HCT116 (cell line): ENCODE measurements around the gene RAB27B. TPM values are rescaled to one million over a fixed set of nuclear protein-coding genes. Genes with fewer than 3 reads are reported as not detected.

Experiments used
- ATAC-seq: fragments of 200-7000 bp; cut with Tn5 transposase; 2 replicates; pipeline ENCODE4 v1.9.1; 2020; ENCODE audit warnings: mild to moderate bottlenecking, moderate library complexity
- BruUV-seq: library from RNA; stranded (reverse); fragments of 400-500 nt; replicated peaks from 2 replicates; lab custom pipeline; 2021; lab: Mats Ljungman, UMichigan
- CTCF ChIA-PET: fragments of 300-600 bp; sonication (Branson Sonifier 250); formaldehyde crosslinking; loops from one replicate; lab custom pipeline; 2021; ENCODE audit warnings: antibody characterized with exemption; lab: Charles Lee
- POLR2A ChIA-PET: fragments of 300-600, 350-600 bp; sonication (Branson Sonifier 250); formaldehyde crosslinking; loops from one replicate; lab custom pipeline; 2021; ENCODE audit warnings: antibody characterized with exemption; lab: Charles Lee
- RAD21 ChIA-PET, 2 experiments: fragments of 300-600 bp; sonication (Branson Sonifier 250); formaldehyde crosslinking; loops; one replicate each; lab custom pipeline; 2023; ENCODE audit warnings: low total read pairs in 2 of 2; ENCODE audit not compliant: uncharacterized antibody in 2 of 2, unreplicated experiment in 2 of 2, low non-redundant PET in 1 of 2; lab: Charles Lee
- DNase-seq: peaks from one replicate; pipeline ENCODE4 v3.0.0-alpha.2; 2010; ENCODE audit warnings: low read depth, low spot score
- H2AFZ ChIP-seq: fragments of 200-600 bp; shearing (Covaris generic), sonication (generic); 2 replicates; pipeline ENCODE4 v1.6.1; 2017; ENCODE audit warnings: low read depth, mixed run types, mixed read lengths, antibody characterized with exemption, low read length; ENCODE audit not compliant: poor library complexity, severe bottlenecking
- H3K27ac ChIP-seq: 2 replicates; pipeline ENCODE4 v1.5.1; 2012; ENCODE audit warnings: low read depth, low read length
- H3K27me3 ChIP-seq: fragments of 200-600 bp; sonication (generic); 2 replicates; pipeline ENCODE4 v1.6.1; 2016; ENCODE audit warnings: mixed run types, low read length, mixed read lengths; ENCODE audit not compliant: insufficient read depth
- H3K36me3 ChIP-seq, 2 experiments: fragments of 200-500 bp in 1 of 2; fragments of 200-600 bp in 1 of 2; sonication (Bioruptor generic) in 1 of 2; sonication (generic) in 1 of 2; 2 replicates each; pipeline versions ENCODE4 v1.5.1 to v1.6.1; 2014 to 2016; ENCODE audit warnings: low read length in 2 of 2, inconsistent platforms in 1 of 2, mixed read lengths in 1 of 2, mixed run types in 1 of 2; ENCODE audit not compliant: insufficient read depth in 2 of 2, control insufficient read depth in 1 of 2
- H3K4me1 ChIP-seq, 2 experiments: fragments of 200-600 bp in 1 of 2; sonication (generic) in 1 of 2; 2 replicates each; pipeline versions ENCODE4 v1.5.1 to v1.6.1; 2012 to 2017; ENCODE audit warnings: low read length in 2 of 2, inconsistent platforms in 1 of 2, mild to moderate bottlenecking in 1 of 2, mixed read lengths in 1 of 2, mixed run types in 1 of 2, moderate library complexity in 1 of 2; ENCODE audit not compliant: insufficient read depth in 2 of 2, control insufficient read depth in 1 of 2
- H3K4me2 ChIP-seq: fragments of 200-600 bp; sonication (generic); 2 replicates; pipeline ENCODE4 v1.6.1; 2017; ENCODE audit warnings: mixed run types, low read length, mixed read lengths
- H3K4me3 ChIP-seq, 2 experiments: fragments of 200-600 bp in 1 of 2; sonication (generic) in 1 of 2; replicated peaks in 1 of 2; 2 replicates each; pipeline ENCODE4 v1.5.1; 2011 to 2016; ENCODE audit warnings: low read length in 2 of 2, control low read depth in 1 of 2, low read depth in 1 of 2, mild to moderate bottlenecking in 1 of 2, mixed read lengths in 1 of 2, mixed run types in 1 of 2
- H3K79me2 ChIP-seq: fragments of 200-600 bp; sonication (generic); 2 replicates; pipeline ENCODE4 v1.6.1; 2017; ENCODE audit warnings: mild to moderate bottlenecking, mixed run types, low read length, moderate library complexity, mixed read lengths; ENCODE audit not compliant: insufficient read depth
- H3K9ac ChIP-seq: fragments of 200-600 bp; sonication (generic); 2 replicates; pipeline ENCODE4 v1.6.1; 2016; ENCODE audit warnings: low read length, mixed read lengths
- H3K9me2 ChIP-seq: fragments of 200-600 bp; sonication (generic), shearing (Covaris generic); 2 replicates; pipeline ENCODE4 v1.6.1; 2017; ENCODE audit warnings: mixed run types, mild to moderate bottlenecking, moderate library complexity; ENCODE audit not compliant: insufficient read depth
- H3K9me3 ChIP-seq, 2 experiments: fragments of 200-500 bp in 1 of 2; fragments of 200-600 bp in 1 of 2; sonication (Bioruptor generic) in 1 of 2; sonication (generic) in 1 of 2; 2 replicates each; pipeline ENCODE4 v1.6.1; 2014 to 2017; ENCODE audit warnings: low read length in 2 of 2, mixed read lengths in 2 of 2, inconsistent platforms in 1 of 2, low read depth in 1 of 2, mild to moderate bottlenecking in 1 of 2, mixed run types in 1 of 2, moderate library complexity in 1 of 2; ENCODE audit not compliant: control insufficient read depth in 1 of 2, insufficient read depth in 1 of 2
- H4K20me1 ChIP-seq: fragments of 200-600 bp; sonication (generic), shearing (Covaris generic); 2 replicates; pipeline ENCODE4 v1.6.1; 2017; ENCODE audit warnings: mixed run types, mild to moderate bottlenecking, moderate library complexity; ENCODE audit not compliant: insufficient read depth
- CTCF ChIP-seq, 3 experiments: fragments of 200-600 bp in 1 of 3; sonication (generic) in 1 of 3; IDR thresholded peaks in 2 of 3; conservative IDR thresholded peaks in 1 of 3; 2 replicates each; pipeline ENCODE4 v1.5.1; 2012 to 2017; ENCODE audit warnings: low read depth in 2 of 3, low read length in 2 of 3, antibody characterized with exemption in 1 of 3, borderline replicate concordance in 1 of 3, control low read depth in 1 of 3, mild to moderate bottlenecking in 1 of 3, mixed read lengths in 1 of 3, mixed run types in 1 of 3, moderate library complexity in 1 of 3; ENCODE audit not compliant: insufficient read depth in 1 of 3
- EGR1 ChIP-seq: IDR thresholded peaks from 2 replicates; pipeline ENCODE4 v1.6.1; 2012; ENCODE audit warnings: low read depth
- EZH2 ChIP-seq: fragments of 200-600 bp; sonication (generic); IDR thresholded peaks from 2 replicates; pipeline ENCODE4 v1.6.1; 2017; ENCODE audit warnings: antibody characterized with exemption, mixed run types
- EZH2phosphoT487 ChIP-seq: fragments of 200-600 bp; IDR thresholded peaks from 2 replicates; pipeline ENCODE4 v1.6.1; 2018; ENCODE audit warnings: antibody characterized with exemption, borderline replicate concordance
- FOSL1 ChIP-seq: IDR thresholded peaks from 2 replicates; pipeline ENCODE4 v1.6.1; 2012; ENCODE audit warnings: low read depth
- MAX ChIP-seq: IDR thresholded peaks from 2 replicates; pipeline ENCODE4 v1.6.1; 2012
- REST ChIP-seq: IDR thresholded peaks from 2 replicates; pipeline ENCODE4 v1.6.1; 2012; ENCODE audit warnings: low read depth
- YY1 ChIP-seq: IDR thresholded peaks from 2 replicates; pipeline ENCODE4 v1.6.1; 2011; ENCODE audit warnings: low read length, low read depth, moderate library complexity, mild to moderate bottlenecking; ENCODE audit not compliant: insufficient replicate concordance; ENCODE audit errors: extremely low read depth
- ZBTB33 ChIP-seq: IDR thresholded peaks from 2 replicates; pipeline ENCODE4 v1.6.1; 2011; ENCODE audit warnings: mild to moderate bottlenecking, low read length, moderate library complexity; ENCODE audit not compliant: insufficient replicate concordance; ENCODE audit errors: extremely low read depth
- ZNF274 ChIP-seq: fragments of 200-500 bp; sonication (Bioruptor generic); IDR thresholded peaks from 2 replicates; pipeline ENCODE4 v1.6.1; 2014; ENCODE audit warnings: mild to moderate bottlenecking, low read depth, low read length, inconsistent platforms
- intact Hi-C: fragments of 100-400 bp; cut with micrococcal nuclease; formaldehyde crosslinking; loops from 2 replicates; pipeline ENCODE4 v1.10.0; 2022
- total RNA-seq: library from RNA; stranded (reverse); gene quantifications from one replicate; pipeline ENCODE4 v1.2.1, GENCODE V29; 2021; ENCODE audit not compliant: unreplicated experiment

The RAB27B gene
- total RNA-seq, 1 experiment from 2014 or later, result 2.2 TPM

GRCh38 chr18:54938506-54938905 lies 110.2 kb downstream of the RAB27B start:
- RAD21 ChIA-PET, result no interaction called here
- Histone ChIP-seq H3K4me3 (no peak overlapping the region), H3K27ac (no peak overlapping the region), H2AFZ (no peak overlapping the region), H3K79me2 (no peaks in the 10 kb centered on the region), H3K27me3 (no peaks in the 10 kb centered on the region), H3K4me1 (no peaks in the 10 kb centered on the region), H3K36me3 (no peaks in the 10 kb centered on the region), H4K20me1 (no peaks in the 10 kb centered on the region), H3K4me2 (no peak overlapping the region), H3K9me2 (no peaks in the 10 kb centered on the region), H3K9me3 (no peaks in the 10 kb centered on the region)
- POLR2A ChIA-PET, result no interaction called here
- BruUV-seq, result no TSS peak
- ATAC-seq (no peak), DNase-seq (no peak)
- intact Hi-C loops, result no loop called here
- CTCF ChIA-PET, result no interaction called here
- TF ChIP-seq FOSL1, result no peak
- TF ChIP-seq EGR1, result no peak
- no peak for TF ChIP-seq ZBTB33
- no peak for TF ChIP-seq ZNF274
- no peak for TF ChIP-seq YY1
- TF ChIP-seq, all 23 proteins: peak for 0
- H3K9ac ChIP-seq, result no peak overlapping the region

- Histone ChIP-seq H3K4me1 (no peaks in the 10 kb centered on the region), H3K27me3 (no peaks in the 10 kb centered on the region), H3K4me3 (no peak overlapping the region), H4K20me1 (no peaks in the 10 kb centered on the region), H3K79me2 (no peaks in the 10 kb centered on the region), H2AFZ (no peak overlapping the region), H3K36me3 (no peaks in the 10 kb centered on the region), H3K9me2 (no peaks in the 10 kb centered on the region), H3K27ac (no peak overlapping the region), H3K9ac (no peak overlapping the region), H3K9me3 (no peaks in the 10 kb centered on the region), H3K4me2 (no peak overlapping the region)
- RAD21 ChIA-PET, result no interaction called here
- intact Hi-C loops, result no loop called here
- DNase-seq, result no peak
- no peak for ATAC-seq
- no TSS peak for BruUV-seq
- POLR2A ChIA-PET, result no interaction called here
- CTCF ChIA-PET, result no interaction called here
- no peak for TF ChIP-seq EZH2
- TF ChIP-seq MAX, result no peak
- no peak for TF ChIP-seq EZH2phosphoT487
- TF ChIP-seq REST, result no peak
- TF ChIP-seq CTCF (IDR thresholded peaks at IDR 0.05 in 2 of 3, conservative IDR thresholded peaks at IDR 0.05 in 1 of 3; ENCODE audit: borderline replicate concordance in 1 of 3, insufficient read depth in 1 of 3, low read depth in 2 of 3, low read length in 2 of 3), result no peak
Measured at GRCh38 chr18:54939361-54939917, 111.2 kb downstream of the RAB27B start.
